SK-N-SH treated with all-trans-retinoic acid at 6 μM for 48 hours (cell line): Measurements from ENCODE around the gene CACNA1S.

Experiments
- ATAC-seq: fragments of 200-7000 bp; cut with Tn5 transposase; 3 replicates; pipeline ENCODE4 v1.9.1; 2020; ENCODE audit warnings: mild to moderate bottlenecking, moderate library complexity
- CSDC2 ChIP-seq: fragments of 250-450 bp; sonication (Bioruptor Pico); IDR thresholded peaks from 2 replicates; pipeline ENCODE4 v1.5.0; 2020; ENCODE audit warnings: mild to moderate bottlenecking, moderate library complexity
- ESRRG ChIP-seq: fragments of 250-450 bp; sonication (Bioruptor Pico); IDR thresholded peaks from 2 replicates; pipeline ENCODE4 v1.6.1; 2021; ENCODE audit warnings: mild to moderate bottlenecking
- GLIS3 ChIP-seq: fragments of 250-450 bp; sonication (Bioruptor Pico); IDR thresholded peaks from 2 replicates; pipeline ENCODE4 v1.5.0; 2020; ENCODE audit warnings: mild to moderate bottlenecking, moderate library complexity
- ISL1 ChIP-seq: fragments of 250-450 bp; sonication (Bioruptor Pico); IDR thresholded peaks from 2 replicates; pipeline ENCODE4 v2.1.2; 2022; ENCODE audit warnings: mild to moderate bottlenecking, moderate library complexity
- OSR1 ChIP-seq: fragments of 250-450 bp; sonication (Bioruptor Pico); IDR thresholded peaks from 2 replicates; pipeline ENCODE4 v1.8.0; 2022; ENCODE audit warnings: moderate library complexity, mild to moderate bottlenecking, inconsistent platforms
- PPARA ChIP-seq: fragments of 250-450 bp; sonication (Bioruptor Pico); IDR thresholded peaks from 2 replicates; pipeline ENCODE4 v1.5.0; 2020; ENCODE audit warnings: mild to moderate bottlenecking, borderline replicate concordance
- RARB ChIP-seq: fragments of 250-450 bp; sonication (Bioruptor Pico); IDR thresholded peaks from 2 replicates; pipeline ENCODE4 v1.8.0; 2021; ENCODE audit warnings: mild to moderate bottlenecking, moderate library complexity
- SNAI2 ChIP-seq: fragments of 250-450 bp; sonication (Bioruptor Pico); IDR thresholded peaks from 2 replicates; pipeline ENCODE4 v1.5.0; 2020; ENCODE audit warnings: mild to moderate bottlenecking, moderate library complexity
- TCF4 ChIP-seq: fragments of 250-450 bp; sonication (Bioruptor Pico); IDR thresholded peaks from 2 replicates; pipeline ENCODE4 v1.8.0; 2021; ENCODE audit warnings: mild to moderate bottlenecking, moderate library complexity, borderline replicate concordance
- ZC3H10 ChIP-seq: fragments of 250-450 bp; sonication (Bioruptor Pico); IDR thresholded peaks from 2 replicates; pipeline ENCODE4 v1.5.1; 2021; ENCODE audit warnings: mild to moderate bottlenecking, moderate library complexity
- ZFP3 ChIP-seq: fragments of 250-450 bp; sonication (Bioruptor Pico); IDR thresholded peaks from 2 replicates; pipeline ENCODE4 v1.5.0; 2020; ENCODE audit warnings: mild to moderate bottlenecking, moderate library complexity
- ZFP30 ChIP-seq: fragments of 450-650 bp; formaldehyde crosslinking; IDR thresholded peaks from 2 replicates; pipeline ENCODE4 v1.5.0; 2022; ENCODE audit warnings: mild to moderate bottlenecking, moderate library complexity
- ZNF565 ChIP-seq: fragments of 450-650 bp; formaldehyde crosslinking; conservative IDR thresholded peaks from 2 replicates; pipeline ENCODE4 v1.5.0; 2020; ENCODE audit warnings: low read depth, mild to moderate bottlenecking, moderate library complexity
- ZNF70 ChIP-seq: fragments of 450-650 bp; formaldehyde crosslinking; IDR thresholded peaks from 2 replicates; pipeline ENCODE4 v1.5.0; 2020; ENCODE audit warnings: mild to moderate bottlenecking, moderate library complexity
- ZNF8 ChIP-seq: fragments of 450-650 bp; formaldehyde crosslinking; IDR thresholded peaks from 2 replicates; pipeline ENCODE4 v1.5.0; 2020; ENCODE audit warnings: mild to moderate bottlenecking, moderate library complexity
- TF ChIP-seq, protein P1 (sequence below): fragments of 250-450 bp; sonication (Bioruptor Pico); IDR thresholded peaks from 2 replicates; pipeline ENCODE4 v1.5.0; 2020; ENCODE audit warnings: mild to moderate bottlenecking, moderate library complexity
- TF ChIP-seq, protein P2 (sequence below): fragments of 250-450 bp; sonication (Bioruptor Pico); IDR thresholded peaks from 2 replicates; pipeline ENCODE4 v1.8.0; 2021; ENCODE audit warnings: low read depth, mild to moderate bottlenecking, moderate library complexity, borderline replicate concordance
- TF ChIP-seq, protein P3 (sequence below): fragments of 250-450 bp; sonication (Bioruptor Pico); IDR thresholded peaks from 2 replicates; pipeline ENCODE4 v1.5.1; 2021; ENCODE audit warnings: mild to moderate bottlenecking, moderate library complexity
- TF ChIP-seq, protein P4 (sequence below): fragments of 250-450 bp; sonication (Bioruptor Pico); IDR thresholded peaks from 2 replicates; pipeline ENCODE4 v1.5.1; 2020; ENCODE audit warnings: low read depth, mild to moderate bottlenecking, moderate library complexity

The CACNA1S gene

DNA sequence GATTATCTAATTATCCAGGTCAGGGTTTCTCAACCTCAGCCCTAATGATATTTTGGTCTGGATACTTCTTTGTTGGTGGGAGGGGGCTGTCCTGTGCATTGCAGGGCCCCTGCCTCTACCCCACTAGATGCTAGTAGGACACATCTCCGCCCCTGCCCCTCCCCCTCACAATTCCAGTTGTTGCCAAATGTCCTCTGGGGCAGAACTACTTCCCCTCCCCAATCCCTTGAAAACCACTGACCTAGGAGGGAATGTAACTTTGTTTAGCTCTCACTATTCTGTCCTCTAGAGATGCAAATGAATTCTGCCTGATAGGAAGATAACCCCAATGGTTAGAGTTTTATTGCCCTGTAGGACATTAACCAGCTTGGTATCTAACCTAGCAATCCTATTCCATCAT is 8.1 kb downstream of the CACNA1S start:
- ATAC-seq, result no peak
- no peak for TF ChIP-seq OSR1 (CRISPR knock-in tag)
- no peak for TF ChIP-seq ZFP3 (CRISPR knock-in tag)
- TF ChIP-seq GLIS3 (CRISPR knock-in tag), result no peak
- no peak for TF ChIP-seq TCF4 (CRISPR knock-in tag)
- TF ChIP-seq, protein P1, sequence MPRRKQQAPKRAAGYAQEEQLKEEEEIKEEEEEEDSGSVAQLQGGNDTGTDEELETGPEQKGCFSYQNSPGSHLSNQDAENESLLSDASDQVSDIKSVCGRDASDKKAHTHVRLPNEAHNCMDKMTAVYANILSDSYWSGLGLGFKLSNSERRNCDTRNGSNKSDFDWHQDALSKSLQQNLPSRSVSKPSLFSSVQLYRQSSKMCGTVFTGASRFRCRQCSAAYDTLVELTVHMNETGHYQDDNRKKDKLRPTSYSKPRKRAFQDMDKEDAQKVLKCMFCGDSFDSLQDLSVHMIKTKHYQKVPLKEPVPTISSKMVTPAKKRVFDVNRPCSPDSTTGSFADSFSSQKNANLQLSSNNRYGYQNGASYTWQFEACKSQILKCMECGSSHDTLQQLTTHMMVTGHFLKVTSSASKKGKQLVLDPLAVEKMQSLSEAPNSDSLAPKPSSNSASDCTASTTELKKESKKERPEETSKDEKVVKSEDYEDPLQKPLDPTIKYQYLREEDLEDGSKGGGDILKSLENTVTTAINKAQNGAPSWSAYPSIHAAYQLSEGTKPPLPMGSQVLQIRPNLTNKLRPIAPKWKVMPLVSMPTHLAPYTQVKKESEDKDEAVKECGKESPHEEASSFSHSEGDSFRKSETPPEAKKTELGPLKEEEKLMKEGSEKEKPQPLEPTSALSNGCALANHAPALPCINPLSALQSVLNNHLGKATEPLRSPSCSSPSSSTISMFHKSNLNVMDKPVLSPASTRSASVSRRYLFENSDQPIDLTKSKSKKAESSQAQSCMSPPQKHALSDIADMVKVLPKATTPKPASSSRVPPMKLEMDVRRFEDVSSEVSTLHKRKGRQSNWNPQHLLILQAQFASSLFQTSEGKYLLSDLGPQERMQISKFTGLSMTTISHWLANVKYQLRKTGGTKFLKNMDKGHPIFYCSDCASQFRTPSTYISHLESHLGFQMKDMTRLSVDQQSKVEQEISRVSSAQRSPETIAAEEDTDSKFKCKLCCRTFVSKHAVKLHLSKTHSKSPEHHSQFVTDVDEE (CRISPR knock-in tag), result no peak

DNA sequence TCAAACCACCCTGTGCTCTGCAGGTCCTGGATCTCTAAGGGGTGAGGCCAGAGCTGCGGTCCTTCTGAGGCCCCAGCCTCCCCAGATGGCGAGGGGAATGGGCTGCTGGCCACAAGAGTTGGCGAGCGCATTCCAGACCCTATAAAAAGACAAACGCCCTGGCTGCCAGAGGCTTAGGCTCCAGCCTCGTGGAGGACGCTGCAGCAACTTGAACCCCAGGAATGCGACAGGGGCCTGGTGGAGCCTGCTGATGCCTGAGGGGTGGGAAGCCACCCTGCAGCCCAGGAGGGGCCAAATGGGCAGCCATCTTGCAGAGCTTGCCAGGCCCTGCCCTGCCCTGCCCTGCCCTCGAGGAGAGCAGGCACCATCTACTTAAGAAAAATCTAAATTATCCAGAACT is 8.6 kb downstream of the CACNA1S start:
- ATAC-seq, result no peak
- TF ChIP-seq, protein P1 (CRISPR knock-in tag), result no peak
- TF ChIP-seq, protein P2, sequence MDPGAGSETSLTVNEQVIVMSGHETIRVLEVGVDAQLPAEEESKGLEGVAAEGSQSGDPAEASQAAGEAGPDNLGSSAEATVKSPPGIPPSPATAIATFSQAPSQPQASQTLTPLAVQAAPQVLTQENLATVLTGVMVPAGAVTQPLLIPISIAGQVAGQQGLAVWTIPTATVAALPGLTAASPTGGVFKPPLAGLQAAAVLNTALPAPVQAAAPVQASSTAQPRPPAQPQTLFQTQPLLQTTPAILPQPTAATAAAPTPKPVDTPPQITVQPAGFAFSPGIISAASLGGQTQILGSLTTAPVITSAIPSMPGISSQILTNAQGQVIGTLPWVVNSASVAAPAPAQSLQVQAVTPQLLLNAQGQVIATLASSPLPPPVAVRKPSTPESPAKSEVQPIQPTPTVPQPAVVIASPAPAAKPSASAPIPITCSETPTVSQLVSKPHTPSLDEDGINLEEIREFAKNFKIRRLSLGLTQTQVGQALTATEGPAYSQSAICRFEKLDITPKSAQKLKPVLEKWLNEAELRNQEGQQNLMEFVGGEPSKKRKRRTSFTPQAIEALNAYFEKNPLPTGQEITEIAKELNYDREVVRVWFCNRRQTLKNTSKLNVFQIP, result no peak
- TF ChIP-seq ESRRG (CRISPR knock-in tag) (no peak), ZFP3 (CRISPR knock-in tag) (no peak), ZNF565 (CRISPR knock-in tag) (no peak), ZNF70 (CRISPR knock-in tag) (no peak), ISL1 (no peak), OSR1 (CRISPR knock-in tag) (no peak), ZC3H10 (CRISPR knock-in tag) (no peak), ZFP30 (no peak), PPARA (CRISPR knock-in tag) (no peak)
- TF ChIP-seq, protein P3, sequence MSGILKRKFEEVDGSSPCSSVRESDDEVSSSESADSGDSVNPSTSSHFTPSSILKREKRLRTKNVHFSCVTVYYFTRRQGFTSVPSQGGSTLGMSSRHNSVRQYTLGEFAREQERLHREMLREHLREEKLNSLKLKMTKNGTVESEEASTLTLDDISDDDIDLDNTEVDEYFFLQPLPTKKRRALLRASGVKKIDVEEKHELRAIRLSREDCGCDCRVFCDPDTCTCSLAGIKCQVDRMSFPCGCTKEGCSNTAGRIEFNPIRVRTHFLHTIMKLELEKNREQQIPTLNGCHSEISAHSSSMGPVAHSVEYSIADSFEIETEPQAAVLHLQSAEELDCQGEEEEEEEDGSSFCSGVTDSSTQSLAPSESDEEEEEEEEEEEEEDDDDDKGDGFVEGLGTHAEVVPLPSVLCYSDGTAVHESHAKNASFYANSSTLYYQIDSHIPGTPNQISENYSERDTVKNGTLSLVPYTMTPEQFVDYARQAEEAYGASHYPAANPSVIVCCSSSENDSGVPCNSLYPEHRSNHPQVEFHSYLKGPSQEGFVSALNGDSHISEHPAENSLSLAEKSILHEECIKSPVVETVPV (CRISPR knock-in tag), result no peak

DNA sequence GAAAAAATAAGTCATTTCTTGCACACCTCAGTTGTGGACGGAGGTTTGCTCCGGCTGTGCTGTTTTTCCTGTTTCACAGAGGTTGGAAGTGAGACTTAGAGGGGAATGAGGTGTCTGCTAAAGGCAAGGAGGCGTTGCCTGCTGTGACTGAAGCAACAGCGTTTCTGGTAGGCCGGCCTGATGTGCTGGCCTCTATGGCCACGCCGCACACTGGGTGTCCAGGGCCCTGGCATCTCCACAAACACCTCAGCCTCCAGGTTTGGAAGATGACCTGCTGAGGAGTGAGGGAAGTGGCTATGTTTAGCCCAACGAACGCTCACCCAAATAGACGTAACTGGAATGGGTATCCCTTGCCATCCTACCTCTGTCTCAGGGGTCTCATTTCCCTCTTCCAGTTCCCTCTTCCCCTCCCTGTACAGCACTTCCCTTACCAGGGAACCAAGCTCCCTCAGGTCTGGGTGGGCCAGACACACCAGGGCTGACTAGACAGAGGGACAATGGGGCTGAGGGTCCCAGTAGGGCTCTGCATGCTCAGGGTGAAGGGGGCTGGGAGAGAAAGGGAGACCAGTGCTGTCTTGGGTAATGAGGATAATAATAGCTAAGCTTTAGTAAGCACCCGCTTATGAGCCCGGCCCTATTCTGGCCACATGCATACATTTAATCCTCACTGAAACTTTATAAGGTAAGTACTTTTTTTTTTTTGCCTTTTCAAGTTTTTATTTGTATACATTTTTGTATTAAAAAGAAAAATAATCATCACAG is 11.9 kb downstream of the CACNA1S start:
- ATAC-seq, result no peak
- TF ChIP-seq, protein P4, sequence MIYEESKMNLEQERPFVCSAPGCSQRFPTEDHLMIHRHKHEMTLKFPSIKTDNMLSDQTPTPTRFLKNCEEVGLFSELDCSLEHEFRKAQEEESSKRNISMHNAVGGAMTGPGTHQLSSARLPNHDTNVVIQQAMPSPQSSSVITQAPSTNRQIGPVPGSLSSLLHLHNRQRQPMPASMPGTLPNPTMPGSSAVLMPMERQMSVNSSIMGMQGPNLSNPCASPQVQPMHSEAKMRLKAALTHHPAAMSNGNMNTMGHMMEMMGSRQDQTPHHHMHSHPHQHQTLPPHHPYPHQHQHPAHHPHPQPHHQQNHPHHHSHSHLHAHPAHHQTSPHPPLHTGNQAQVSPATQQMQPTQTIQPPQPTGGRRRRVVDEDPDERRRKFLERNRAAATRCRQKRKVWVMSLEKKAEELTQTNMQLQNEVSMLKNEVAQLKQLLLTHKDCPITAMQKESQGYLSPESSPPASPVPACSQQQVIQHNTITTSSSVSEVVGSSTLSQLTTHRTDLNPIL (CRISPR knock-in tag), result no peak
- TF ChIP-seq OSR1 (CRISPR knock-in tag), result no peak
- TF ChIP-seq PPARA (CRISPR knock-in tag), result no peak
- TF ChIP-seq ZNF565 (CRISPR knock-in tag), result no peak
- no peak for TF ChIP-seq ZNF70 (CRISPR knock-in tag)
- TF ChIP-seq, protein P3 (CRISPR knock-in tag), result no peak
- no peak for TF ChIP-seq ZNF8 (CRISPR knock-in tag)
- no peak for TF ChIP-seq CSDC2 (CRISPR knock-in tag)
- TF ChIP-seq RARB (CRISPR knock-in tag), result no peak
- TF ChIP-seq, protein P2, result no peak
- TF ChIP-seq TCF4 (CRISPR knock-in tag), result no peak
- no peak for TF ChIP-seq SNAI2 (CRISPR knock-in tag)
- TF ChIP-seq, protein P1 (CRISPR knock-in tag), result no peak
- no peak for TF ChIP-seq ZFP30
- no peak for TF ChIP-seq ISL1
